Retinal pigment epithelial cell (primary cell): Measurements from ENCODE around the gene IL22RA1.

ENCODE experiments used
- DNase-seq: peaks from one replicate; pipeline ENCODE4 v3.0.0-alpha.2; 2010; ENCODE audit warnings: low read depth
- H3K4me3 ChIP-seq: 2 replicates; pipeline ENCODE4 v1.5.1; 2011; ENCODE audit warnings: mild to moderate bottlenecking, low read length, control low read depth, moderate library complexity
- CTCF ChIP-seq: conservative IDR thresholded peaks from 2 replicates; pipeline ENCODE4 v1.5.1; 2011; ENCODE audit warnings: low read depth, low read length, control low read depth, inconsistent platforms

Gene IL22RA1

GRCh38 chr1:24110642-24111261, 32.2 kb downstream of the IL22RA1 start:
- H3K4me3 ChIP-seq, result no peak overlapping the region
- DNase-seq, result no peak
- no peak for TF ChIP-seq CTCF

- DNase-seq, result no peak
- TF ChIP-seq CTCF, result no peak
- no peak overlapping the region for H3K4me3 ChIP-seq
Measured at GRCh38 chr1:24109686-24110475, 33.1 kb downstream of the IL22RA1 start.

GRCh38 chr1:24109166-24109483, 33.8 kb downstream of the IL22RA1 start:
- TF ChIP-seq CTCF, result no peak
- H3K4me3 ChIP-seq, result no peak overlapping the region
- no peak for DNase-seq

GRCh38 chr1:24108334-24109165, 34.4 kb downstream of the IL22RA1 start:
- no peak overlapping the region for H3K4me3 ChIP-seq
- no peak for TF ChIP-seq CTCF
- no peak for DNase-seq

GRCh38 chr1:24107462-24108138, 35.3 kb downstream of the IL22RA1 start:
- no peak for DNase-seq
- TF ChIP-seq CTCF, result no peak

GRCh38 chr1:24105368-24106160, 37.4 kb downstream of the IL22RA1 start:
- H3K4me3 ChIP-seq, result no peak overlapping the region
- TF ChIP-seq CTCF, result no peak
- DNase-seq, result no peak

More at GRCh38 chr1:24107462-24108138, 35.3 kb downstream of the IL22RA1 start:
- no peak overlapping the region for H3K4me3 ChIP-seq
